ENCODE data around the gene LCN2.

DNA sequence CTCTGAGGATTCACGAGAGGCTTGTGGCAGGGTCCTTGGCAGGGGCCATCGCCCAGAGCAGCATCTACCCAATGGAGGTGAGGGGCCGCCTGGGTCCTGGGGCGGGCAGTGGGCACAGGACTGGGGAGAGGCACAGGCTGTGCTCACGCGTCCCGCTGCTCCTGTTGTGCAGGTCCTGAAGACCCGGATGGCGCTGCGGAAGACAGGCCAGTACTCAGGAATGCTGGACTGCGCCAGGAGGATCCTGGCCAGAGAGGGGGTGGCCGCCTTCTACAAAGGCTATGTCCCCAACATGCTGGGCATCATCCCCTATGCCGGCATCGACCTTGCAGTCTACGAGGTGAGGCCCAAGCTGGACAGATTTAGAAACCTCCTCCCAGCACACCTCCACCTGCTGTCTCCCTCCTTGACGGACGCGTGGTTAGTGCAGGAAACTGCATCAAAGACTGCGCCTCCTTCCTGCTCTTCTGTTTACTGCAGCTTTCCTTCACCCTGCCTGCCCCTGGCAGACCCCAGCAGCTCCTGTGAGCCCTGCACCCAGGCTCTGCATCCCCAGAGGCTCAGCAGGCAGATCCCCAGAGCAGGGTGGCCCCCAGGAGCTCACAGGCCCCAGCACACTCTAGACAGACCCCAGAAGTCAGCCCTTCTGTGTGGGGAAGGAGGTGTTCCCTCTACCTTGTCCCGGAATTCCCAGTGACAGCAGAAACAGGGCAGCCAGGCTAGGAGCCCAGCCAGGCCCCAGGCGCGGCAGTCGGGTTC is 42.9 kb upstream of the LCN2 start:
- TF ChIP-seq, protein P1, sequence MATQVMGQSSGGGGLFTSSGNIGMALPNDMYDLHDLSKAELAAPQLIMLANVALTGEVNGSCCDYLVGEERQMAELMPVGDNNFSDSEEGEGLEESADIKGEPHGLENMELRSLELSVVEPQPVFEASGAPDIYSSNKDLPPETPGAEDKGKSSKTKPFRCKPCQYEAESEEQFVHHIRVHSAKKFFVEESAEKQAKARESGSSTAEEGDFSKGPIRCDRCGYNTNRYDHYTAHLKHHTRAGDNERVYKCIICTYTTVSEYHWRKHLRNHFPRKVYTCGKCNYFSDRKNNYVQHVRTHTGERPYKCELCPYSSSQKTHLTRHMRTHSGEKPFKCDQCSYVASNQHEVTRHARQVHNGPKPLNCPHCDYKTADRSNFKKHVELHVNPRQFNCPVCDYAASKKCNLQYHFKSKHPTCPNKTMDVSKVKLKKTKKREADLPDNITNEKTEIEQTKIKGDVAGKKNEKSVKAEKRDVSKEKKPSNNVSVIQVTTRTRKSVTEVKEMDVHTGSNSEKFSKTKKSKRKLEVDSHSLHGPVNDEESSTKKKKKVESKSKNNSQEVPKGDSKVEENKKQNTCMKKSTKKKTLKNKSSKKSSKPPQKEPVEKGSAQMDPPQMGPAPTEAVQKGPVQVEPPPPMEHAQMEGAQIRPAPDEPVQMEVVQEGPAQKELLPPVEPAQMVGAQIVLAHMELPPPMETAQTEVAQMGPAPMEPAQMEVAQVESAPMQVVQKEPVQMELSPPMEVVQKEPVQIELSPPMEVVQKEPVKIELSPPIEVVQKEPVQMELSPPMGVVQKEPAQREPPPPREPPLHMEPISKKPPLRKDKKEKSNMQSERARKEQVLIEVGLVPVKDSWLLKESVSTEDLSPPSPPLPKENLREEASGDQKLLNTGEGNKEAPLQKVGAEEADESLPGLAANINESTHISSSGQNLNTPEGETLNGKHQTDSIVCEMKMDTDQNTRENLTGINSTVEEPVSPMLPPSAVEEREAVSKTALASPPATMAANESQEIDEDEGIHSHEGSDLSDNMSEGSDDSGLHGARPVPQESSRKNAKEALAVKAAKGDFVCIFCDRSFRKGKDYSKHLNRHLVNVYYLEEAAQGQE (IDR thresholded peaks at IDR 0.05; ENCODE audit: insufficient read depth in 1 of 2, low read depth in 2 of 2, low read length in 1 of 2), result no peak
- TF ChIP-seq, protein P2, sequence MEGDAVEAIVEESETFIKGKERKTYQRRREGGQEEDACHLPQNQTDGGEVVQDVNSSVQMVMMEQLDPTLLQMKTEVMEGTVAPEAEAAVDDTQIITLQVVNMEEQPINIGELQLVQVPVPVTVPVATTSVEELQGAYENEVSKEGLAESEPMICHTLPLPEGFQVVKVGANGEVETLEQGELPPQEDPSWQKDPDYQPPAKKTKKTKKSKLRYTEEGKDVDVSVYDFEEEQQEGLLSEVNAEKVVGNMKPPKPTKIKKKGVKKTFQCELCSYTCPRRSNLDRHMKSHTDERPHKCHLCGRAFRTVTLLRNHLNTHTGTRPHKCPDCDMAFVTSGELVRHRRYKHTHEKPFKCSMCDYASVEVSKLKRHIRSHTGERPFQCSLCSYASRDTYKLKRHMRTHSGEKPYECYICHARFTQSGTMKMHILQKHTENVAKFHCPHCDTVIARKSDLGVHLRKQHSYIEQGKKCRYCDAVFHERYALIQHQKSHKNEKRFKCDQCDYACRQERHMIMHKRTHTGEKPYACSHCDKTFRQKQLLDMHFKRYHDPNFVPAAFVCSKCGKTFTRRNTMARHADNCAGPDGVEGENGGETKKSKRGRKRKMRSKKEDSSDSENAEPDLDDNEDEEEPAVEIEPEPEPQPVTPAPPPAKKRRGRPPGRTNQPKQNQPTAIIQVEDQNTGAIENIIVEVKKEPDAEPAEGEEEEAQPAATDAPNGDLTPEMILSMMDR (IDR thresholded peaks at IDR 0.05), result no peak
- TF ChIP-seq TCF7L2 (IDR thresholded peaks at IDR 0.05; ENCODE audit: low read depth, low read length), result no peak
- no peak for TF ChIP-seq POLR2AphosphoS5 (IDR thresholded peaks at IDR 0.05; ENCODE audit: low read depth, low read length)
- no peak for TF ChIP-seq SIN3A (IDR thresholded peaks at IDR 0.05; ENCODE audit: borderline replicate concordance, insufficient read depth, low read depth, low read length)

Measured in Panc1 (cell line).